NCI-H526 (cell line): Measurements from ENCODE around the gene CORO6.

ENCODE experiments used
- DNase-seq, 2 experiments: peaks; one replicate each; lab custom pipeline; 2025; lab: John Stamatoyannopoulos, UW

Gene CORO6

DNA sequence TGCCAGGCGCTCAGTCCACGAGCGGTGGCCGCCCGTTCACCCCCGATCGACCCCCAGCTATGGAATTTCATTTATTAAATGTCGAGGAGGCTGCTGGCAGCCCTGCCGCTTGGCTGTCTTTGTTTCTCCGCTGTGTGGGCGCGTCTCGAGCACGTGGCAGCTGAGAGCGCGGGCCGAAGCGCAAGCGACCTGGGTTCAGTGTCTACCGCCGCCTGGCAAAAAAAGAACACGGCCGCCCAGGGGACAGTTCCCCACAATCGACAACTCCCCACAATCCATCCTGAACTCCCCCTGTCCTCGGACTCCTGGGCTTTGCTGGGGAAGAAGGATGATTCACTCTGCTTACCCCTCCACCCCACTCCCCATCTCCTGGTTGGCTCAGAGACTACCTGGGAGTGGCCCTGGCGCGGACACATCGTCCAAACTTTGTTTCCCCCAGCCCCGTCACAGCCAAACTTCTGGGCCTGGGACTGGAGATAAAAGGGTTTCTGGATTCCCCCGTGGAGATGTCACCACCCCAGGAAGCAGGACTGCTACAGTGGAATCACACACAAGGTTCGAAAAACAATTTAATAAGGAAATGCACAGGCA lies 31.5 kb downstream of the CORO6 start:
- DNase-seq: peak; percentile 88 to 96

- peak; percentile 67 to 91 for DNase-seq
These were observed 32.1 kb downstream of the CORO6 start for GRCh38 chr17:29590411-29591145.

DNA sequence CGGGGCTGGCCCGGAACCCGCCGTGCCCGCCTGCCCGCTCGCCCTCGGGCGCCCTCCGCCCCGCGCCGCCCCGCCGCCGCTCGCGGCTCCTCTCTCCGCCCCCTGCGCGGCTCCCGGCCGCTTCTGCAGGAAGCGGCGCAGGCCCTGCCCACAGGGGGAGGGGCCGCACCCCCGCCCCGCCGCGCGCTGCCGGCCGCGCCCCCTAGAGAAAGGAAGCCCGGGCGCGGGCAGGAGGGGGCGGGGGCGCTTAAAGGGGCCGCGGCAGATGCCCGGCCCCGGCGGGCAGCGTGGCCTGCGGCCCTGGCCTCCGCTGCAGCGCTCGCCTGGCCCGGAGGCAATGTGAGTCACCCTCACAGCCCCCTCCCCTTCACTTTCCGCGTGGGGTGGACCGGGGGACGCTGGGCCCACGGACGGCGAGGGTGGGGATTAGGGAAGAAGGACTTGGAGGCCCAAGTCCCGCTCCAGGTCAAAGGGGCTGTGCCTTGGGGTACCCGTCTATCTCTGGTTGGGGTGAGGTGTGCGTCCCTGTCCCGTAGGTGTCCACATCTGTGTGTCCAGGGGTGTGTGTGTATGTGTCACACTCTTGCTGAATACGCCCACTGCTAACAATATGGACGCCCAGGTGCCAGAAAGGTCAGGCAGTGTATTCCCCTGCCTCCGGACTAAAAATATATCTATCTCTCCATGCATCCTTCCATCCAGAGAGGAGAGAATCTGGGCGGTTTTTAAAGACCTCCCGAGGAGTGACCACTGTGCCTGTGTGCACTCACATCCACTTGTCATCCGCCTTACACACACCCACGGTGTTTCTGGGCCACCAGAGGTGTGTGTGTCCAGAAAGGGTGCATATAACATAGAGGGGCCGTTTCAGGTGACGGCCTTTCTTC lies 32.9 kb downstream of the CORO6 start, which contains the start of gene GIT1:
Gene GIT1, minus strand, starts transcription at position 125 of the 887 bp plus-strand sequence. CDS start 270 bp downstream, outside the sequence.
- peak; percentile 60 to 98 for DNase-seq

- DNase-seq: peak; percentile 40 to 82
These were observed 33.9 kb downstream of the CORO6 start for GRCh38 chr17:29588562-29589411.

- no peak for DNase-seq
These were observed 34.6 kb downstream of the CORO6 start for GRCh38 chr17:29588017-29588561.

GRCh38 chr17:29587591-29587990 lies 35.1 kb downstream of the CORO6 start:
- no peak for DNase-seq

- no peak for DNase-seq
These were observed 35.8 kb downstream of the CORO6 start for GRCh38 chr17:29586676-29587469.

- no peak for DNase-seq
These were observed 37.5 kb downstream of the CORO6 start for GRCh38 chr17:29585080-29585751.

GRCh38 chr17:29584452-29585079 lies 38.1 kb downstream of the CORO6 start:
- DNase-seq: no peak

GRCh38 chr17:29583324-29584248 lies 39.1 kb downstream of the CORO6 start:
- DNase-seq: no peak

DNA sequence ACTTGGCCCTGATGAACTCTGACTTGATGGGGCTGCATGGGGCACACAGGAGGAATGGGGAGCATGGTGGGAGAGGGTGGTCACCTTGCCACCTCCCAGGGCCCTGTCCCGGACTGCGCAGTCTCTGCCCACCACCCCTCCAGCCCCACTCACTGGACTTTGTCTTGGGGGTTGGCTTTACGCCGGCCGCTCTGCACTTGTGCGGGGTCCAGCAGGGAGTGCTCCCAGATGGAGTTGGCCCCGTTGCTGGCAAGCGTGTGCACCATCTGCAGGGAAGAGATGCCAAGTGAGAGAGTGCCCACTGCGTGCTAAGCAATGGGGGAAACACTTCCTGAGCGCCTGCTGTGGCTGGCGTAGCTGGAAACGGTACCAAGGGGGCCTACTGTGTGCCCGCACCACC lies 39.9 kb downstream of the CORO6 start:
- no peak for DNase-seq

DNA sequence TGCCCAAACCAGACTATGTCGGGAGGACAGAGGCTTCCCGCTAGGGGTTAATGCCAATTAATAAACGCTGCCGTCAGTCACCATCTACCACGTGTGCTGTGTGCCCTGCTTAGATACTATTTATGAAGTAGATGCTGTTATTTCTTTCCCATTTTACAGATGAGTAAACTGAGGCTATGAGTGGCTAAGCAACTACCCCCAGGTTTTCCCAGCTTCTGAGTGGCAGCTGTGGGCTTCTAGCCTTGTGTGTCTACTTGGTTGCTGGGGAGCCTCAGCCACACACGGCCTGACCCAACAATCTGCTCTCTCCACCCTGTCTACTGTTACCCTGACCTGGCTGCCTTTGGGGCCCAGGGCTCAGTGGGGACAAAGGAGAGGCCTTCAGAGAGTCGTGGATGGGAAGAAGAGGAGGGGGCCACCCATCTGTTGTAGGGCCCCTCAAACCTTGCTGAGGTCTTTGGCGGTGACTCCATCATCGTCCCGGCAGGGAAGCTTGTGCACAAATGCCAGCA lies 40.4 kb downstream of the CORO6 start:
- no peak for DNase-seq

- DNase-seq: peak in 1 of 2 experiments; percentile 67
These were observed 41.0 kb downstream of the CORO6 start for GRCh38 chr17:29581583-29582253.

- peak; percentile 82 to 95 for DNase-seq
These were observed 42.6 kb downstream of the CORO6 start for GRCh38 chr17:29579866-29580771.

DNA sequence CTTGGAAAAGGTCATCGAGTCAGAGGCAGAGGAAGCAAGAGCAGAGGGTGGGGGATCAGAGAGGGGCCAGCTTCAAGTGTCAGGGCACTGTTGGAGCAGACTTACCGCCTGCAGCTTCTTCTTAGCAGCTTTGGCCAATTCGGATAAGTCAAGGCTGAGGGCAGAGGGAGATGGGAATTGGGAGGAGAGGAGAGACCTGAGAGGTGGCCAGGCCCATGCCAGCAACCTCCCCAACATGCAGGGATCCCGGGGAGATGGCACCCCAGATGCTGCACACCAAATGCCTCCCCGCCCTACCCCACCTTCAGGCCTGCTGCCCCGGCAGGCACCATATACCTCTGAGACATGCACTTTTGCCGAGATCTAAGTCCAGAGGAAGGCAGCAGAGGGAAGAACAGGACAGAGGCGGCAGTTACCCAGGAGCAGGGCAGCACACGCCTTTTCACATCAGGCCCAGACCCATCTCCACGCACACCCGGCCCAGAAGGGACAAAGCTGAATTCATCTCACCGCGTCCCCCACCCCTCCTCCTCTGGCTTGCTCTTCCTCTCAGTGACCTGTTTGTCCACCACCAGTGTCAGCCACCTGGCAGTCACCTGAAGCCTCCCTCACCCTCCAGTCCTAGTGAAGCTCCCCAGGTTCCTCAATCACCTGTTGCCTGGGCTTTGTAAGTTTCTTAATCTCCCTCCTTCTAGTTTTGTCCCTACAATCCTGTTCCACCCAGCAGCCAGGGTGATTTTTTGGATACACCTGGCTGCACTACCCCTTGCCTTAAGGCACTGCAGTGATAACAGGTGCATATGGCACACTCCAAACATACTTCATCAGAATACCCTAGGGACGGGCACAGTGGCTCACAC lies 43.9 kb downstream of the CORO6 start:
- no peak for DNase-seq
